ENCODE data around the gene C20orf141. TPM values are rescaled to one million over a fixed set of nuclear protein-coding genes. Genes with fewer than 3 reads are reported as not detected.

C20orf141 gene
- total RNA-seq, 2 donors from 2014 or later = not detected

GRCh38 chr20:2840967-2841531 is 26.3 kb downstream of the C20orf141 start:
- WGBS, 2 experiments (ENCODE audit: insufficient coverage in 1 of 2, insufficient read length in 1 of 2) = 5 to 10% methylated on average over 22 to 33 of the region's 33 CpGs
- Histone ChIP-seq H3K9ac (ENCODE audit: extremely low read depth, low read length, poor library complexity, severe bottlenecking) (peak overlapping the region; percentile 49), H3K4me1 (ENCODE audit: control insufficient read depth, insufficient read depth, low read length) (no peaks in the 10 kb centered on the region), H3K27me3 (ENCODE audit: control insufficient read depth, insufficient read depth, low read length, poor library complexity, severe bottlenecking) (no peaks in the 10 kb centered on the region), H3K27ac (ENCODE audit: low read depth, low read length) (no peak overlapping the region), H3K36me3 (ENCODE audit: control insufficient read depth, insufficient read depth, low read length) (no peaks in the 10 kb centered on the region), H3K9me3 (ENCODE audit: control insufficient read depth, low read length) (no peaks in the 10 kb centered on the region), H3K4me3 (ENCODE audit: low read length) (peak overlapping the region; percentile 89)
- DNase-seq = peak; percentile 81
- H3K27ac Mint-ChIP-seq = no peak overlapping the region
- H3K9me3 Mint-ChIP-seq = no peaks in the 10 kb centered on the region
- H3K4me1 Mint-ChIP-seq = no peaks in the 10 kb centered on the region
- peaks cover 29% of the 10 kb centered on the region for H3K36me3 Mint-ChIP-seq (ENCODE audit: low read depth)
- peaks cover 12% of the 10 kb centered on the region for H3K27me3 Mint-ChIP-seq (ENCODE audit: insufficient read depth)
- peak overlapping the region; percentile 76 for H3K4me3 Mint-ChIP-seq
- TF ChIP-seq CTCF (conservative IDR thresholded peaks at IDR 0.05) = no peak

- H3K36me3 Mint-ChIP-seq (ENCODE audit: low read depth) = peaks cover 5% of the 10 kb centered on the region
- no peaks in the 10 kb centered on the region for H3K27me3 Mint-ChIP-seq (ENCODE audit: insufficient read depth)
- no peaks in the 10 kb centered on the region for H3K27me3 ChIP-seq (ENCODE audit: control insufficient read depth, insufficient read depth, low read length, poor library complexity, severe bottlenecking)
- peaks cover 2% of the 10 kb centered on the region for H3K4me1 Mint-ChIP-seq
- H3K4me1 ChIP-seq (ENCODE audit: control insufficient read depth, insufficient read depth, low read length) = no peaks in the 10 kb centered on the region
- H3K27ac ChIP-seq (ENCODE audit: low read depth, low read length) = no peak overlapping the region
- TF ChIP-seq CTCF (conservative IDR thresholded peaks at IDR 0.05) = no peak
- H3K9me3 ChIP-seq (ENCODE audit: control insufficient read depth, low read length) = no peaks in the 10 kb centered on the region
- H3K27ac Mint-ChIP-seq = no peak overlapping the region
- no peak for DNase-seq
- H3K36me3 ChIP-seq (ENCODE audit: control insufficient read depth, insufficient read depth, low read length) = no peaks in the 10 kb centered on the region
- H3K9ac ChIP-seq (ENCODE audit: extremely low read depth, low read length, poor library complexity, severe bottlenecking) = no peak overlapping the region
- H3K9me3 Mint-ChIP-seq = no peaks in the 10 kb centered on the region
- WGBS, 2 experiments (ENCODE audit: insufficient coverage in 1 of 2, insufficient read length in 1 of 2) = 100% methylated on average over 1 of the region's 2 CpGs; no CpG with 5 or more reads in 1 of the 2 experiments
- no peak overlapping the region for H3K4me3 ChIP-seq (ENCODE audit: low read length)
- no peak overlapping the region for H3K4me3 Mint-ChIP-seq
These were observed 30.8 kb downstream of the C20orf141 start for GRCh38 chr20:2845607-2846006.

- peaks cover 2% of the 10 kb centered on the region for H3K4me1 Mint-ChIP-seq
- peaks cover 5% of the 10 kb centered on the region for H3K36me3 Mint-ChIP-seq (ENCODE audit: low read depth)
- Histone ChIP-seq H3K4me1 (ENCODE audit: control insufficient read depth, insufficient read depth, low read length) (no peaks in the 10 kb centered on the region), H3K9me3 (ENCODE audit: control insufficient read depth, low read length) (no peaks in the 10 kb centered on the region), H3K27ac (ENCODE audit: low read depth, low read length) (no peak overlapping the region), H3K27me3 (ENCODE audit: control insufficient read depth, insufficient read depth, low read length, poor library complexity, severe bottlenecking) (no peaks in the 10 kb centered on the region), H3K36me3 (ENCODE audit: control insufficient read depth, insufficient read depth, low read length) (no peaks in the 10 kb centered on the region), H3K9ac (ENCODE audit: extremely low read depth, low read length, poor library complexity, severe bottlenecking) (no peak overlapping the region), H3K4me3 (ENCODE audit: low read length) (no peak overlapping the region)
- no peaks in the 10 kb centered on the region for H3K9me3 Mint-ChIP-seq
- WGBS, 2 experiments (ENCODE audit: insufficient coverage in 1 of 2, insufficient read length in 1 of 2) = 95 to 97% methylated on average over 5 of the region's 5 CpGs
- no peak overlapping the region for H3K4me3 Mint-ChIP-seq
- H3K27me3 Mint-ChIP-seq (ENCODE audit: insufficient read depth) = no peaks in the 10 kb centered on the region
- no peak for TF ChIP-seq CTCF (conservative IDR thresholded peaks at IDR 0.05)
- DNase-seq = no peak
- H3K27ac Mint-ChIP-seq = no peak overlapping the region
These were observed 31.9 kb downstream of the C20orf141 start for GRCh38 chr20:2846698-2847097.
